Measurements from ENCODE around the gene FLG2.

GRCh38 chr1:152356736-152357135 lies 3.1 kb downstream of the FLG2 start:
- TF ChIP-seq CTCF (conservative IDR thresholded peaks at IDR 0.05 in 1 of 2, IDR thresholded peaks at IDR 0.05 in 1 of 2; ENCODE audit: low read depth in 1 of 2, low read length in 2 of 2) (no peak), EZH2 (IDR thresholded peaks at IDR 0.05; ENCODE audit: low read length, missing control alignments) (no peak)

All from fibroblast of lung (primary cell).